GM19395 (cell line): ENCODE results near the gene PGA4.

Experiments used
- ATAC-seq: cut with Tn5 transposase; IDR thresholded peaks from one replicate; pipeline ENCODE4 v1.9.1; 2021; ENCODE audit warnings: mild to moderate bottlenecking, moderate library complexity; ENCODE audit not compliant: unreplicated experiment

Gene PGA4

GRCh38 chr11:61277186-61278000 lies 55.2 kb downstream of the PGA4 start:
- no peak for ATAC-seq

- ATAC-seq: no peak
Measured at GRCh38 chr11:61278001-61278470, 55.9 kb downstream of the PGA4 start.

GRCh38 chr11:61279934-61280659 lies 58.0 kb downstream of the PGA4 start:
- ATAC-seq: no peak

- ATAC-seq: no peak
Measured at GRCh38 chr11:61280883-61281580, 58.9 kb downstream of the PGA4 start.
